Retinal pigment epithelial cell (primary cell): ENCODE results near the gene ZNF275.
A peak's percentile ranks its signal among the peaks of the same experiment; 100 is the strongest.
"Not testable (repeated sequence)": the region's sequence is repeated elsewhere in the genome, so short reads cannot be mapped to it uniquely, and the experiment has no call there.

Experiments
- DNase-seq: peaks from one replicate; pipeline ENCODE4 v3.0.0-alpha.2; 2010; ENCODE audit warnings: low read depth
- H3K4me3 ChIP-seq: 2 replicates; pipeline ENCODE4 v1.5.1; 2011; ENCODE audit warnings: mild to moderate bottlenecking, low read length, control low read depth, moderate library complexity
- TF ChIP-seq, protein P1 (sequence below): conservative IDR thresholded peaks from 2 replicates; pipeline ENCODE4 v1.5.1; 2011; ENCODE audit warnings: low read depth, low read length, control low read depth, inconsistent platforms

The ZNF275 gene

DNA sequence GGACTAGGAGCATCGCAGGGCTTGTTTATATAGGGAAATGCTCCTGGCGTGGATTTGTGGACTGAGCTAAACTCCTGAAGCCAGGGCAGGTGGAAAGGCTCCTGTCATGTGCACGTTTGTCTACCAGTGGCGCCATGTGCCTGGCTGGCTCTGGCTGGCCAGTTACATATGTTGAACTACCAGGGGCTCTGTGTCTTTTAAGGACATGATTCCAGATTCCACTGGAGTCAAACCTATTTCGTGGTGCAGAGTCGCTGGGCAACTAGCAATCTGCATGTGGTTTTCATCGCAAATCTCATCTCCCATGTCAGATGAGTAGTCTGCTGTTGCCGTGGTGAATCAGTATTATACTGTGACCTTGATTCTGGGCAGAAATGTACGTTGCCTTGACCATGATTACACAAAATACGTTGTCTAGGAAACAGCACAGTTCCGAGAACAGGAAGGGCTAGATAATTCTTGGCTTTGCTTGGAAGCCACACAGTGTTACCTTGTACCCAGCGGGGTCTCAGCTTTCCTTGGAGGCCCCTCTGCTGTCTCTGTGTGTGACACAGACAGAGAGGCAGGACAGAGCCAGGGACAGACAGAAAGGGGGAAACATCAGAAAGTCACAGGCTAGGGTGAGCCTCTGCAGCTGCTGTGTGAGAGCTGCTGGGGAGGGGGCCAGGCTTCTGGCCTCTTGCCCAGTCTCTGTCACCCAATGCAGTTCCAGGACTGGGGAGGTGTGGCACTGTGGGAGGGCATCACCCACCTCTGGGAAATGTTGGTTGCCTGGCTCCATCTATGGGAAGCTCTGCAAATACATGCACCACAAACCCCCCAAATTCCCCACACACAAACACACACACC, 48.0 kb downstream of the ZNF275 start:
- DNase-seq = peak; percentile 78
- peak overlapping the region; percentile 8 for H3K4me3 ChIP-seq
- TF ChIP-seq, protein P1, sequence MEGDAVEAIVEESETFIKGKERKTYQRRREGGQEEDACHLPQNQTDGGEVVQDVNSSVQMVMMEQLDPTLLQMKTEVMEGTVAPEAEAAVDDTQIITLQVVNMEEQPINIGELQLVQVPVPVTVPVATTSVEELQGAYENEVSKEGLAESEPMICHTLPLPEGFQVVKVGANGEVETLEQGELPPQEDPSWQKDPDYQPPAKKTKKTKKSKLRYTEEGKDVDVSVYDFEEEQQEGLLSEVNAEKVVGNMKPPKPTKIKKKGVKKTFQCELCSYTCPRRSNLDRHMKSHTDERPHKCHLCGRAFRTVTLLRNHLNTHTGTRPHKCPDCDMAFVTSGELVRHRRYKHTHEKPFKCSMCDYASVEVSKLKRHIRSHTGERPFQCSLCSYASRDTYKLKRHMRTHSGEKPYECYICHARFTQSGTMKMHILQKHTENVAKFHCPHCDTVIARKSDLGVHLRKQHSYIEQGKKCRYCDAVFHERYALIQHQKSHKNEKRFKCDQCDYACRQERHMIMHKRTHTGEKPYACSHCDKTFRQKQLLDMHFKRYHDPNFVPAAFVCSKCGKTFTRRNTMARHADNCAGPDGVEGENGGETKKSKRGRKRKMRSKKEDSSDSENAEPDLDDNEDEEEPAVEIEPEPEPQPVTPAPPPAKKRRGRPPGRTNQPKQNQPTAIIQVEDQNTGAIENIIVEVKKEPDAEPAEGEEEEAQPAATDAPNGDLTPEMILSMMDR = peak; percentile 36

DNA sequence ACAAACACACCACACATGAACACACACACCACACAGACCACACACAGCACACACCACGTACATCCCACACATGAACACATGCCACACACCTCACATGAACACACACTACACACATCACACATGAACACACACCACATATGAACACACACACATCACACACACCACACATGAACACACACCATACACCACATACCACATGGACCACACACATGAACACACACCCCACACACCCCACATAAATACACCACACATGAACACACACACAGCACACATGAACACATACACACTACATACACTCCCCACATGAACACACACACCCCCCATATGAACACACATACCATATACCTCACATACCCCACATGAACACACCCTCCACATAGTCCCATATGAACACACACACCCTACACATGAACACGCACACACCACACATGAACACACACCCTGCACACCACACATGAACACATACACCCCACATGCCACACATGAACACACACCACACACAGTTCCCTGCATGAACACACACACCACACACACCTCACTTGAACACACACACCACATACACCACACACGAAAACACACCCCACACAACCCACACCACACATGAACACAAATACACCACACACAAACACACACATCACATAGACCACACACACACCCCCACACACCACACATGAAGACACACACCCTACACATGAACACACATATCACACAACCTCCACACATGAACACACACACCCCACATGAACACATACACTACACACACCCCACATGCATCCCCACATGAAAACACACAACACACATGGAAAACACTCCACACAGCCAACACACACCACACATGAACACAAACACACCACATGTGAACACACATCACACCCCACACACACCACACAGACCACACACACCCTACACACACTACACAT, 48.9 kb downstream of the ZNF275 start:
- H3K4me3 ChIP-seq = no peak overlapping the region
- DNase-seq = no peak
- TF ChIP-seq, protein P1 = no peak

- H3K4me3 ChIP-seq = no peak overlapping the region
- no peak for DNase-seq
- TF ChIP-seq, protein P1 = no peak
These were observed 50.4 kb downstream of the ZNF275 start for GRCh38 chrX:153384390-153384789.

- DNase-seq, H3K4me3 ChIP-seq: not testable (repeated sequence)
These were observed 51.0 kb downstream of the ZNF275 start for GRCh38 chrX:153384973-153385372.

- TF ChIP-seq, protein P1 = no peak
- no peak overlapping the region for H3K4me3 ChIP-seq
- no peak for DNase-seq
These were observed 52.1 kb downstream of the ZNF275 start for GRCh38 chrX:153386097-153386496.

DNA sequence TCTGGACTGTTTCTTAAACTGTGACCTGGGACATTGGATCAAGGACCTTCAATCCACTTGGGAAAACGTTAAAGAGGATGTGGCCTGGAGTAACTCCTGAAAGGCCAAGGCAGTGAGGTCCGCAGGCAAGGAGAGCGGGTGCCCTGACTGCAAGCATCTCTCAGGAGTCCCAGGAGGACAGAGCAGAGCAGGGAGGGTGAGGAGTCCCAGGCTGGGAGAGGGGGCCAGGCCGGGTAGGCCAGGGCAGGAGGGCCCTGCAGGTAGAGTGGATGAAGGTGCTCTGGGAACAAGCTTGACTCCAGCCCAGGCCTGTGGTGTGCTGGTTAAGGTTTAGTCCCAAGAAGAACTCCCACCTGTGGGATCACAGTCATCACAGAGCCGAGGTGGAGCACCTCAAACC, 53.4 kb downstream of the ZNF275 start:
- TF ChIP-seq, protein P1 = no peak
- no peak for DNase-seq
- no peak overlapping the region for H3K4me3 ChIP-seq

GRCh38 chrX:153387987-153388721, 54.2 kb downstream of the ZNF275 start:
- no peak overlapping the region for H3K4me3 ChIP-seq
- no peak for DNase-seq
- TF ChIP-seq, protein P1 = no peak
